HCT116 (cell line): ENCODE data around the gene GTF3C4.

Source experiments
- ATF3 ChIP-seq: IDR thresholded peaks from 2 replicates; pipeline ENCODE4 v1.6.1; 2012
- CTCF ChIP-seq, 3 experiments: fragments of 200-600 bp in 1 of 3; sonication (generic) in 1 of 3; IDR thresholded peaks in 2 of 3; conservative IDR thresholded peaks in 1 of 3; 2 replicates each; pipeline ENCODE4 v1.5.1; 2012 to 2017; ENCODE audit warnings: low read depth in 2 of 3, low read length in 2 of 3, antibody characterized with exemption in 1 of 3, borderline replicate concordance in 1 of 3, control low read depth in 1 of 3, mild to moderate bottlenecking in 1 of 3, mixed read lengths in 1 of 3, mixed run types in 1 of 3, moderate library complexity in 1 of 3; ENCODE audit not compliant: insufficient read depth in 1 of 3
- EGR1 ChIP-seq: IDR thresholded peaks from 2 replicates; pipeline ENCODE4 v1.6.1; 2012; ENCODE audit warnings: low read depth
- EZH2 ChIP-seq: fragments of 200-600 bp; sonication (generic); IDR thresholded peaks from 2 replicates; pipeline ENCODE4 v1.6.1; 2017; ENCODE audit warnings: antibody characterized with exemption, mixed run types
- EZH2phosphoT487 ChIP-seq: fragments of 200-600 bp; IDR thresholded peaks from 2 replicates; pipeline ENCODE4 v1.6.1; 2018; ENCODE audit warnings: antibody characterized with exemption, borderline replicate concordance
- MAX ChIP-seq: IDR thresholded peaks from 2 replicates; pipeline ENCODE4 v1.6.1; 2012
- POLR2A ChIP-seq: IDR thresholded peaks from 2 replicates; pipeline ENCODE4 v1.7.0; 2011; ENCODE audit warnings: borderline replicate concordance; ENCODE audit not compliant: insufficient read depth, insufficient read length; ENCODE audit errors: extremely low read depth
- POLR2AphosphoS5 ChIP-seq: IDR thresholded peaks from 2 replicates; pipeline ENCODE4 v1.6.1; 2011; ENCODE audit warnings: mild to moderate bottlenecking, low read depth, low read length, moderate library complexity
- REST ChIP-seq: IDR thresholded peaks from 2 replicates; pipeline ENCODE4 v1.6.1; 2012; ENCODE audit warnings: low read depth
- SRF ChIP-seq: IDR thresholded peaks from 2 replicates; pipeline ENCODE4 v1.6.1; 2012; ENCODE audit warnings: low read depth
- TCF7L2 ChIP-seq: IDR thresholded peaks from 2 replicates; pipeline ENCODE4 v1.7.0; 2011; ENCODE audit warnings: borderline replicate concordance, inconsistent platforms; ENCODE audit not compliant: insufficient read depth, insufficient read length; ENCODE audit errors: extremely low read depth
- ZBTB33 ChIP-seq: IDR thresholded peaks from 2 replicates; pipeline ENCODE4 v1.6.1; 2011; ENCODE audit warnings: mild to moderate bottlenecking, low read length, moderate library complexity; ENCODE audit not compliant: insufficient replicate concordance; ENCODE audit errors: extremely low read depth
- ZFX ChIP-seq: fragments of 450-650 bp; IDR thresholded peaks from 2 replicates; pipeline ENCODE4 v1.6.1; 2017
- ZNF274 ChIP-seq: fragments of 200-500 bp; sonication (Bioruptor generic); IDR thresholded peaks from 2 replicates; pipeline ENCODE4 v1.6.1; 2014; ENCODE audit warnings: mild to moderate bottlenecking, low read depth, low read length, inconsistent platforms

- TF ChIP-seq CTCF (IDR thresholded peaks at IDR 0.05 in 2 of 3, conservative IDR thresholded peaks at IDR 0.05 in 1 of 3; ENCODE audit: borderline replicate concordance in 1 of 3, insufficient read depth in 1 of 3, low read depth in 2 of 3, low read length in 2 of 3) (no peak), TCF7L2 (no peak), POLR2A (no peak), POLR2AphosphoS5 (no peak), EGR1 (no peak), MAX (no peak), SRF (no peak), EZH2phosphoT487 (no peak), REST (no peak), ZFX (no peak), EZH2 (no peak), ZNF274 (no peak), ATF3 (no peak), ZBTB33 (no peak)
These were observed 57.8 kb downstream of the GTF3C4 start for GRCh38 chr9:132728071-132728470.
